HEK293 (cell line): ENCODE data around the gene PHYH.
A peak's percentile ranks its signal among the peaks of the same experiment; 100 is the strongest.

Experiments
- CTCF ChIA-PET: fragments of 350-600 bp; formaldehyde crosslinking; extraction: SDS; loops from one replicate; lab custom pipeline; 2021; ENCODE audit warnings: antibody characterized with exemption; lab: Yijun Ruan, JAX
- POLR2A ChIA-PET: fragments of 300-600 bp; formaldehyde crosslinking; extraction: SDS; loops from one replicate; lab custom pipeline; 2020; ENCODE audit warnings: antibody characterized with exemption, inconsistent platforms; lab: Yijun Ruan, JAX
- H3K27ac ChIP-seq: fragments of 200-500 bp; sonication (Bioruptor generic); 2 replicates; pipeline ENCODE4 v1.5.1; 2014; ENCODE audit warnings: low read depth, low read length, control low read depth, inconsistent platforms; ENCODE audit errors: extremely low read depth
- H3K36me3 ChIP-seq, 2 experiments: fragments of 200-500 bp in 1 of 2; sonication (Bioruptor generic) in 1 of 2; 1 replicate in 1 of 2; 2 replicates in 1 of 2; pipeline ENCODE4 v1.5.1; 2014 to 2017; ENCODE audit warnings: inconsistent platforms in 2 of 2, low read length in 2 of 2; ENCODE audit not compliant: control insufficient read depth in 2 of 2, insufficient read depth in 1 of 2
- H3K4me1 ChIP-seq: fragments of 200-500 bp; sonication (Bioruptor generic); 2 replicates; pipeline ENCODE4 v1.5.1; 2014; ENCODE audit warnings: mild to moderate bottlenecking, low read length, inconsistent platforms; ENCODE audit not compliant: control insufficient read depth, insufficient read depth
- H3K4me3 ChIP-seq: 2 replicates; pipeline ENCODE4 v1.5.1; 2011; ENCODE audit warnings: low read depth, mild to moderate bottlenecking, control low read depth, low read length, moderate library complexity
- H3K9me3 ChIP-seq: fragments of 200-500 bp; sonication (Bioruptor generic); 2 replicates; pipeline ENCODE4 v1.5.1; 2014; ENCODE audit warnings: low read depth, low read length, inconsistent platforms; ENCODE audit not compliant: control insufficient read depth, insufficient read depth
- GLIS1 ChIP-seq: fragments of 450-650 bp; formaldehyde crosslinking; IDR thresholded peaks from 2 replicates; pipeline ENCODE4 v1.5.1; 2016; ENCODE audit warnings: missing biosample characterization, missing genetic modification characterization
- MEIS1 ChIP-seq: sonication (generic); formaldehyde crosslinking; IDR thresholded peaks from 2 replicates; pipeline ENCODE4 v1.8.1; 2022; ENCODE audit warnings: missing genetic modification reagents, mild to moderate bottlenecking, borderline replicate concordance
- PRDM1 ChIP-seq: fragments of 450-650 bp; formaldehyde crosslinking; IDR thresholded peaks from 2 replicates; pipeline ENCODE4; 2016; ENCODE audit warnings: missing biosample characterization, missing genetic modification characterization
- ZNF184 ChIP-seq: fragments of 450-650 bp; IDR thresholded peaks from 2 replicates; pipeline ENCODE4 v1.5.1; 2018; ENCODE audit warnings: missing biosample characterization, mild to moderate bottlenecking, missing genetic modification characterization
- ZNF223 ChIP-seq: fragments of 450-650 bp; formaldehyde crosslinking; IDR thresholded peaks from 2 replicates; pipeline ENCODE4 v1.5.1; 2016; ENCODE audit warnings: missing biosample characterization, missing genetic modification characterization
- ZNF433 ChIP-seq: fragments of 450-650 bp; formaldehyde crosslinking; IDR thresholded peaks from 2 replicates; pipeline ENCODE4 v1.5.1; 2016; ENCODE audit warnings: missing biosample characterization, missing genetic modification characterization, low read depth
- ZNF660 ChIP-seq: fragments of 450-650 bp; IDR thresholded peaks from 2 replicates; pipeline ENCODE4 v1.5.1; 2018; ENCODE audit warnings: missing biosample characterization, mild to moderate bottlenecking, missing genetic modification characterization
- ZNF785 ChIP-seq: fragments of 450-650 bp; formaldehyde crosslinking; IDR thresholded peaks from 2 replicates; pipeline ENCODE4 v1.5.1; 2016; ENCODE audit warnings: missing biosample characterization, missing genetic modification characterization
- ZNF792 ChIP-seq: fragments of 450-650 bp; formaldehyde crosslinking; IDR thresholded peaks from 2 replicates; pipeline ENCODE4 v1.5.1; 2016; ENCODE audit warnings: missing biosample characterization, missing genetic modification characterization
- ZSCAN30 ChIP-seq: fragments of 450-650 bp; IDR thresholded peaks from 2 replicates; pipeline ENCODE4 v1.5.1; 2018; ENCODE audit warnings: missing biosample characterization, mild to moderate bottlenecking, missing genetic modification characterization, moderate library complexity
- TF ChIP-seq, protein P1 (sequence below): fragments of 450-650 bp; formaldehyde crosslinking; IDR thresholded peaks from 2 replicates; pipeline ENCODE4 v1.5.1; 2017; ENCODE audit warnings: missing biosample characterization, missing genetic modification characterization
- TF ChIP-seq, protein P2 (sequence below): fragments of 450-650 bp; formaldehyde crosslinking; IDR thresholded peaks from 2 replicates; pipeline ENCODE4 v1.5.1; 2016; ENCODE audit warnings: missing biosample characterization, missing genetic modification characterization
- TF ChIP-seq, protein P3 (sequence below): fragments of 450-650 bp; formaldehyde crosslinking; IDR thresholded peaks from 2 replicates; pipeline ENCODE4; 2016; ENCODE audit warnings: missing biosample characterization, missing genetic modification characterization

PHYH gene

DNA sequence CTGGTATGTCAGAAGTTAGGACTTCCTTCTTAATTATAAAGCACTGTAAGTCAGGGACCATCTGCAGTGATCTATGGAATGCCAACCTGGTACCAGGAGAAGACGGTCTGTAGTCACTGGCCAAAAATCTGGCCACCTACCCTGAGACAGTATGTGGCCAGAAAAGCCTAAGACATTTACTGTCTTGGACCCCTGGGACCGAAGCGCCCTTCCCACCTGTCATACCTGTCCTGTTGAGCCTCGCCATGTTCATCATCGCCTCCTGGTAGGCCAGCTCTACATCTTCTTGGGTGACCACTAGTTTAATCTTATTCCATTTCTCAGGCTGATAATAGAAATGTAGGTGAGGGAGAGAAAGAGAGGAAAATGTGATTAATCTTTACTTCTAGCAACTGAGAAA is 28.3 kb upstream of the PHYH start:
- no peak overlapping the region for H3K4me3 ChIP-seq
- H3K4me1 ChIP-seq, result no peaks in the 10 kb centered on the region
- H3K36me3 ChIP-seq, result peaks cover 70 to 92% of the 10 kb centered on the region in 2 experiments
- no peak overlapping the region for H3K27ac ChIP-seq
- H3K9me3 ChIP-seq, result no peaks in the 10 kb centered on the region
- ChIA-PET POLR2A (no interaction called here), CTCF (no interaction called here)
- TF ChIP-seq ZNF660 (tag by site-specific recombination) (no peak), ZNF223 (no peak), ZNF433 (tag by site-specific recombination) (no peak), ZSCAN30 (tag by site-specific recombination) (no peak)
- TF ChIP-seq, protein P1, sequence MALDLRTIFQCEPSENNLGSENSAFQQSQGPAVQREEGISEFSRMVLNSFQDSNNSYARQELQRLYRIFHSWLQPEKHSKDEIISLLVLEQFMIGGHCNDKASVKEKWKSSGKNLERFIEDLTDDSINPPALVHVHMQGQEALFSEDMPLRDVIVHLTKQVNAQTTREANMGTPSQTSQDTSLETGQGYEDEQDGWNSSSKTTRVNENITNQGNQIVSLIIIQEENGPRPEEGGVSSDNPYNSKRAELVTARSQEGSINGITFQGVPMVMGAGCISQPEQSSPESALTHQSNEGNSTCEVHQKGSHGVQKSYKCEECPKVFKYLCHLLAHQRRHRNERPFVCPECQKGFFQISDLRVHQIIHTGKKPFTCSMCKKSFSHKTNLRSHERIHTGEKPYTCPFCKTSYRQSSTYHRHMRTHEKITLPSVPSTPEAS (tag by site-specific recombination), result no peak

DNA sequence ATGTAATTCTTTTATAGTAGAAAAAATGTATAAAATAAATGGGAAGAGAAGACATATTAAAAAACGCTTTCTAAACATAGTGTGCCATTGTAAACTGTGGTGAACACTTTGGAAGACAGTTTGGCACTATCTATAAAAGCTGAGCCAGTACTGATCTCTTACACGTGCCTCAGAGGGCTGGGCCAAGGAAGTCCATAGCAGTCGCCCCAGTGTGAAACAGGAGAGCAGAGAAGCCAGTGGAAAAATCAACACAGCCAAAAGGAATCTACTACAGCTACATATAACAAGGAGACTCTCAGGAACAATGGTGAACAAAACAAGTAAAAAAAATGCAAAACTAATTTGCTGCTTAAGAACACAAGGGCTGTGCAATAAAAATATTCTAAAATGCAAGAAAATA is 27.7 kb upstream of the PHYH start:
- POLR2A ChIA-PET, result no interaction called here
- peaks cover 71 to 92% of the 10 kb centered on the region in 2 experiments for H3K36me3 ChIP-seq

DNA sequence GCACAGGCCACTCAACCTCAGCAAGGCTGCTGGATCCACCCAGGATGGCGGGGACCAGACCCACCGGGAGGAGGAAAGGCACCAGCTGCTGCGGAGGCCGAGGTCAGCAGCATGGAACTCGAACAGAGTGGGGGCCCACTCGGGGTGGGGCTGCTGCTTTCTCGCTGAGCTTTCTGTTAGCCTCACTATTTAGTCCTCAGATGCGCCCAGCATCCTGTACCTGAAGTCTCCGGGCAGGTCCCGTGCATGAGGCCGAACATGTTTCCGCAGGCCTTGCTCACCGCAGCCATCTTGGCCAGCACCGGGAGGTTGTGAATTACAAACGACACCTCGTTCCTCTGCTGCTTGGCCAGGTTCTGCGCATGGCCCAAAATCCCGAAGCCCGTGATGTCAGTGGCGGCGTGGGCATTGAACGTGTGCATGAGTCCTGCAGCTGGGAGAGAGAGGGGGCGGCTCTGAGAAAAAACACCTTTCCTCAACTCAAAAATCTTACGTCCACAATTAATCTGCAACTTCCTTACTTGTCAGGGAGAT is 22.8 kb upstream of the PHYH start:
- TF ChIP-seq ZNF184 (no peak), GLIS1 (tag by site-specific recombination) (no peak), ZNF792 (tag by site-specific recombination) (no peak)
- TF ChIP-seq, protein P2, sequence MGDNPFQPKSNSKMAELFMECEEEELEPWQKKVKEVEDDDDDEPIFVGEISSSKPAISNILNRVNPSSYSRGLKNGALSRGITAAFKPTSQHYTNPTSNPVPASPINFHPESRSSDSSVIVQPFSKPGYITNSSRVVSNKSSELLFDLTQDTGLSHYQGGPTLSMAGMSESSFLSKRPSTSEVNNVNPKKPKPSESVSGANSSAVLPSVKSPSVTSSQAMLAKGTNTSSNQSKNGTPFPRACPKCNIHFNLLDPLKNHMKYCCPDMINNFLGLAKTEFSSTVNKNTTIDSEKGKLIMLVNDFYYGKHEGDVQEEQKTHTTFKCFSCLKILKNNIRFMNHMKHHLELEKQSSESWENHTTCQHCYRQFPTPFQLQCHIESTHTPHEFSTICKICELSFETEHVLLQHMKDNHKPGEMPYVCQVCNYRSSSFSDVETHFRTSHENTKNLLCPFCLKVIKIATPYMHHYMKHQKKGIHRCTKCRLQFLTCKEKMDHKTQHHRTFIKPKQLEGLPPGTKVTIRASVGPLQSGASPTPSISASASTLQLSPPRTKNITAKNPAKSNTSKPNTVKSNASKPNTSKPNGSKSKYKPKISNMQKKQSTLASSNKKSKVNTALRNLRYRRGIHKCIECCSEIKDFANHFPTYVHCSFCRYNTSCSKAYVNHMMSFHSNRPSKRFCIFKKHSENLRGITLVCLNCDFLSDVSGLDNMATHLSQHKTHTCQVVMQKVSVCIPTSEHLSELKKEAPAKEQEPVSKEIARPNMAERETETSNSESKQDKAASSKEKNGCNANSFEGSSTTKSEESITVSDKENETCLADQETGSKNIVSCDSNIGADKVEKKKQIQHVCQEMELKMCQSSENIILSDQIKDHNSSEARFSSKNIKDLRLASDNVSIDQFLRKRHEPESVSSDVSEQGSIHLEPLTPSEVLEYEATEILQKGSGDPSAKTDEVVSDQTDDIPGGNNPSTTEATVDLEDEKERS (tag by site-specific recombination), result no peak
- no peaks in the 10 kb centered on the region for H3K9me3 ChIP-seq
- H3K4me3 ChIP-seq, result no peak overlapping the region
- H3K27ac ChIP-seq, result no peak overlapping the region
- CTCF ChIA-PET, result no interaction called here
- POLR2A ChIA-PET, result no interaction called here
- H3K36me3 ChIP-seq, result peaks cover 72 to 82% of the 10 kb centered on the region in 2 experiments
- H3K4me1 ChIP-seq, result no peaks in the 10 kb centered on the region

More for the DNA sequence above, 27.7 kb upstream of the PHYH start:
- H3K4me1 ChIP-seq, result no peaks in the 10 kb centered on the region
- no peak overlapping the region for H3K4me3 ChIP-seq
- TF ChIP-seq MEIS1, result no peak
- TF ChIP-seq, protein P3, sequence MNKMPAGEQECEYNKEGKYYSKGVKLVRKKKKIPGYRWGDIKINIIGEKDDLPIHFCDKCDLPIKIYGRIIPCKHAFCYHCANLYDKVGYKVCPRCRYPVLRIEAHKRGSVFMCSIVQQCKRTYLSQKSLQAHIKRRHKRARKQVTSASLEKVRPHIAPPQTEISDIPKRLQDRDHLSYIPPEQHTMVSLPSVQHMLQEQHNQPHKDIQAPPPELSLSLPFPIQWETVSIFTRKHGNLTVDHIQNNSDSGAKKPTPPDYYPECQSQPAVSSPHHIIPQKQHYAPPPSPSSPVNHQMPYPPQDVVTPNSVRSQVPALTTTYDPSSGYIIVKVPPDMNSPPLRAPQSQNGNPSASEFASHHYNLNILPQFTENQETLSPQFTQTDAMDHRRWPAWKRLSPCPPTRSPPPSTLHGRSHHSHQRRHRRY (tag by site-specific recombination), result no peak
- H3K9me3 ChIP-seq, result no peaks in the 10 kb centered on the region
- CTCF ChIA-PET, result no interaction called here
- H3K27ac ChIP-seq, result no peak overlapping the region

DNA sequence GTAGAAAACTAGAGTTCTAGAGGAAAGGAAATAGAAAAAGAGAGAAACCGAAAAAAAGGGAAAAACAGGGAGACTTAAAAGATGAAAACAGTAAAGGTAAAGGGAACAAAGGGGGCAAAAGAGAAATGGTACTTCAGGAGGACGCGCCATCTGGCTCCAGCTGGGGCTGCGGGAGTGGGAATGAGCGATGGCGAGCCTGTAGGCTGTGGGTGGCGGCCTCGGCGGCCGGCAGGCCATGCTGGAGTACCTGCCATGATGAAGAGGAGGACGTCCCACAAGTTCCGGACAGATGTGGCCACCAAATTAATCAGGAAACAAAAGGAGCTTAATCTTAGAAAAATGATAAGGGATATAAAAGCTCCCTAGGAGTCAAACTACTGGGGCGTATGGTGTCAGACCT is 21.7 kb upstream of the PHYH start:
- peaks cover 61 to 77% of the 10 kb centered on the region in 2 experiments for H3K36me3 ChIP-seq
- no peak for TF ChIP-seq ZNF785 (tag by site-specific recombination)
- TF ChIP-seq PRDM1 (tag by site-specific recombination), result peak; percentile 15; the same call in 1 of the 2 replicates
- no peaks in the 10 kb centered on the region for H3K9me3 ChIP-seq
- H3K4me3 ChIP-seq, result no peak overlapping the region
- ChIA-PET CTCF (no interaction called here), POLR2A (no interaction called here)
- H3K4me1 ChIP-seq, result no peaks in the 10 kb centered on the region
- H3K27ac ChIP-seq, result no peak overlapping the region
